K562 (cell line): Measurements from ENCODE around the gene HGS. TPM values are rescaled to one million over a fixed set of nuclear protein-coding genes. Genes with fewer than 3 reads are reported as not detected.

Experiments used
- C11orf30 ChIP-seq: fragments of 450-650 bp; IDR thresholded peaks from 2 replicates; pipeline ENCODE4 v1.6.1; 2016; ENCODE audit warnings: low read depth, mild to moderate bottlenecking
- DPF2 ChIP-seq: fragments of 450-650 bp; IDR thresholded peaks from 2 replicates; pipeline ENCODE4 v1.6.1; 2016
- FOXP1 ChIP-seq: sonication (generic); formaldehyde crosslinking; IDR thresholded peaks from 2 replicates; pipeline ENCODE4 v1.8.0; 2022; ENCODE audit warnings: mild to moderate bottlenecking, missing genetic modification reagents
- HCFC1 ChIP-seq: IDR thresholded peaks from 2 replicates; pipeline ENCODE4 v1.6.1; 2012; ENCODE audit warnings: low read depth, low read length, improper control_type of control experiment
- KDM2B ChIP-seq: fragments of 250-450 bp; sonication (Bioruptor Pico); IDR thresholded peaks from 2 replicates; pipeline ENCODE4 v1.8.0; 2021; ENCODE audit warnings: mild to moderate bottlenecking, moderate library complexity
- MTF1 ChIP-seq: fragments of 250-450 bp; sonication (Bioruptor Pico); IDR thresholded peaks from 2 replicates; pipeline ENCODE4 v1.9.0; 2021; ENCODE audit warnings: moderate library complexity, mild to moderate bottlenecking, inconsistent platforms, borderline replicate concordance
- POU5F1 ChIP-seq: fragments of 150-350 bp; IDR thresholded peaks from 2 replicates; pipeline ENCODE4 v1.6.1; 2014; ENCODE audit warnings: borderline replicate concordance, low read length, low read depth, mild to moderate bottlenecking; ENCODE audit not compliant: partially characterized antibody
- RBM17 ChIP-seq: fragments of 200-400 bp; formaldehyde crosslinking; IDR thresholded peaks from 2 replicates; pipeline ENCODE4 v1.6.1; 2017; ENCODE audit warnings: low read depth, mild to moderate bottlenecking, low read length, borderline replicate concordance
- ZC3H8 ChIP-seq: fragments of 450-650 bp; IDR thresholded peaks from 2 replicates; pipeline ENCODE4 v1.6.1; 2017
- ZNF668 ChIP-seq: fragments of 250-450 bp; sonication (Bioruptor Pico); IDR thresholded peaks from 2 replicates; pipeline ENCODE4 v1.8.0; 2022; ENCODE audit warnings: mild to moderate bottlenecking, inconsistent platforms
- polyA plus RNA-seq, 8 experiments: library from polyadenylated mRNA; depleted of rRNA in 4 of 8; stranded (reverse) in 5 of 8; unstranded in 3 of 8; fragments of >200 nt; fragmentation: Nextera tagmentation in 2 of 8; fragmentation: Illumina TruSeq in 1 of 8; extraction: Ambion mirVana in 2 of 8; extraction: Trizol in 1 of 8; gene quantifications; 2 replicates each; pipeline versions ENCODE4 v1.2.1 to v1.2.3, GENCODE V29; 2011 to 2014; ENCODE audit warnings: inconsistent platforms in 1 of 8, missing spikeins in 1 of 8
- total RNA-seq, 7 experiments: library from RNA; depleted of rRNA in 6 of 7; stranded (reverse); fragments of >200 nt in 6 of 7; fragmentation: Illumina TruSeq in 2 of 7; extraction: Trizol in 2 of 7; gene quantifications; 2 replicates each; pipeline versions ENCODE4 v1.2.1 to v1.2.3, GENCODE V29; 2011 to 2021; ENCODE audit warnings: low replicate concordance in 1 of 7
- TF ChIP-seq, protein P1 (sequence below): IDR thresholded peaks from 2 replicates; pipeline ENCODE4 v1.6.1; 2012; ENCODE audit warnings: low read depth, low read length, improper control_type of control experiment, borderline replicate concordance
- TF ChIP-seq, protein P2 (sequence below): sonication (generic); formaldehyde crosslinking; IDR thresholded peaks from 2 replicates; pipeline ENCODE4 v1.9.0; 2022; ENCODE audit warnings: mild to moderate bottlenecking, missing genetic modification reagents
- TF ChIP-seq, protein P3 (sequence below): fragments of 450-650 bp; IDR thresholded peaks from one replicate; pipeline ENCODE4 v1.6.1; 2018; ENCODE audit warnings: mild to moderate bottlenecking, moderate library complexity; ENCODE audit not compliant: partially characterized antibody
- TF ChIP-seq, protein P4 (sequence below): fragments of 250-450 bp; sonication (Bioruptor Pico); IDR thresholded peaks from 2 replicates; pipeline ENCODE4 v1.9.0; 2021; ENCODE audit warnings: mild to moderate bottlenecking, inconsistent platforms
- TF ChIP-seq, protein P5 (sequence below): IDR thresholded peaks from 2 replicates; pipeline ENCODE4 v1.6.1; 2016; ENCODE audit warnings: missing genetic modification characterization, missing compliant biosample characterization

HGS gene
- total and polyA plus RNA-seq, 9 of the 15 experiments (the other 6 are each of a cell fraction or from before 2014, with no cell fraction given): 3.9 to 176 (median 77.1) TPM

DNA sequence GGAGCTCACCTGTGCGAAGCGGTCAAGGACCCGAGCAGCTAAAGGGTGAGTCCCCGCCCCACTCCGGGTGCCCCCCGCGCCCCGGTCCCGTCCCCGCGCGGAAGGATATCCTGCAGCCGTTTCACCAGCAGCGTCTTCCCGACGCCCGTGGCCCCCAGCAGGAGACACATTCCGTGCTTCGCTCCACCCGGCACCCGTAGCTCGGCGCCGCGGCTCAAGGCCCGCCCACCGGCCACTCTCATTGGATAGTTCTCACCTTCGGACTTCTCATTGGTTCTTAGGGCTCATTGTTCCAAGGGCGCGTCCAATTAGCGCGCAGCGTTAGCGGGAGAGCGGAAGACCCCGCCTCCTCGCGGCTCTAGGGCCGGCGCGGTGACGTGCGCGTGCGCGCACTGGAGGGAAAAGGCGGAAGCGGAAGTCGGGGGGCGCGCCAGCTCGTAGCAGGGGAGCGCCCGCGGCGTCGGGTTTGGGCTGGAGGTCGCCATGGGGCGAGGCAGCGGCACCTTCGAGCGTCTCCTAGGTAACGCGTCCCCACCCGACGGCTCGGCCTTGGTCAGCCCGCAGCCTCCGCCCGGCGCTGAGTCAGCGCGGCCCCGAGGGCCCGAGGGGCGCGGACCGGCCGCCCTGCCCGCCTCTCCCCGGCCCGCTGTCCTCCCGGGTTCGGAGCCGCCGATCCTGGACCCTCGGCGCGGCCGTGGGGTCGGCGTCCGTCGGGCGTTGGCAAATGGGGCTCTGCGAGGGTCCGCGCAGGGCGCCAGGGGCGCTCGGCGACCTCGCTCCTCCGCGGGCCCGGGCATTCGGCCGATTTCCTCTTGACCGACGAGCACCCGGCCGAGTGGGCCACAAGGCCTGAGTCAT is at the start of gene HGS, which contains the start of gene ARL16 (continued):
- TF ChIP-seq, protein P1, sequence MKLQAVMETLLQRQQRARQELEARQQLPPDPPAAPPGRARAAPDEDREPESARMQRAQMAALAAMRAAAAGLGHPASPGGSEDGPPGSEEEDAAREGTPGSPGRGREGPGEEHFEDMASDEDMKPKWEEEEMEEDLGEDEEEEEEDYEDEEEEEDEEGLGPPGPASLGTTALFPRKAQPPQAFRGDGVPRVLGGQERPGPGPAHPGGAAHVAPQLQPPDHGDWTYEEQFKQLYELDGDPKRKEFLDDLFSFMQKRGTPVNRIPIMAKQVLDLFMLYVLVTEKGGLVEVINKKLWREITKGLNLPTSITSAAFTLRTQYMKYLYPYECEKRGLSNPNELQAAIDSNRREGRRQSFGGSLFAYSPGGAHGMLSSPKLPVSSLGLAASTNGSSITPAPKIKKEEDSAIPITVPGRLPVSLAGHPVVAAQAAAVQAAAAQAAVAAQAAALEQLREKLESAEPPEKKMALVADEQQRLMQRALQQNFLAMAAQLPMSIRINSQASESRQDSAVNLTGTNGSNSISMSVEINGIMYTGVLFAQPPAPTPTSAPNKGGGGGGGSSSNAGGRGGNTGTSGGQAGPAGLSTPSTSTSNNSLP: no peak
- no peak for TF ChIP-seq ZNF668 (CRISPR knock-in tag)
- TF ChIP-seq FOXP1 (CRISPR knock-in tag): no peak
- peak; percentile 88 for TF ChIP-seq C11orf30
- TF ChIP-seq KDM2B: no peak
- TF ChIP-seq, protein P2, sequence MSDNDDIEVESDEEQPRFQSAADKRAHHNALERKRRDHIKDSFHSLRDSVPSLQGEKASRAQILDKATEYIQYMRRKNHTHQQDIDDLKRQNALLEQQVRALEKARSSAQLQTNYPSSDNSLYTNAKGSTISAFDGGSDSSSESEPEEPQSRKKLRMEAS (CRISPR knock-in tag): peak; percentile 67; the same call in 1 of the 2 replicates
- no peak for TF ChIP-seq RBM17
- peak; percentile 22; the same call in 1 of the 2 replicates for TF ChIP-seq DPF2
- TF ChIP-seq, protein P3, sequence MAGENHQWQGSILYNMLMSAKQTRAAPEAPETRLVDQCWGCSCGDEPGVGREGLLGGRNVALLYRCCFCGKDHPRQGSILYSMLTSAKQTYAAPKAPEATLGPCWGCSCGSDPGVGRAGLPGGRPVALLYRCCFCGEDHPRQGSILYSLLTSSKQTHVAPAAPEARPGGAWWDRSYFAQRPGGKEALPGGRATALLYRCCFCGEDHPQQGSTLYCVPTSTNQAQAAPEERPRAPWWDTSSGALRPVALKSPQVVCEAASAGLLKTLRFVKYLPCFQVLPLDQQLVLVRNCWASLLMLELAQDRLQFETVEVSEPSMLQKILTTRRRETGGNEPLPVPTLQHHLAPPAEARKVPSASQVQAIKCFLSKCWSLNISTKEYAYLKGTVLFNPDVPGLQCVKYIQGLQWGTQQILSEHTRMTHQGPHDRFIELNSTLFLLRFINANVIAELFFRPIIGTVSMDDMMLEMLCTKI: no peak
- TF ChIP-seq POU5F1: peak; percentile 65
- TF ChIP-seq, protein P4, sequence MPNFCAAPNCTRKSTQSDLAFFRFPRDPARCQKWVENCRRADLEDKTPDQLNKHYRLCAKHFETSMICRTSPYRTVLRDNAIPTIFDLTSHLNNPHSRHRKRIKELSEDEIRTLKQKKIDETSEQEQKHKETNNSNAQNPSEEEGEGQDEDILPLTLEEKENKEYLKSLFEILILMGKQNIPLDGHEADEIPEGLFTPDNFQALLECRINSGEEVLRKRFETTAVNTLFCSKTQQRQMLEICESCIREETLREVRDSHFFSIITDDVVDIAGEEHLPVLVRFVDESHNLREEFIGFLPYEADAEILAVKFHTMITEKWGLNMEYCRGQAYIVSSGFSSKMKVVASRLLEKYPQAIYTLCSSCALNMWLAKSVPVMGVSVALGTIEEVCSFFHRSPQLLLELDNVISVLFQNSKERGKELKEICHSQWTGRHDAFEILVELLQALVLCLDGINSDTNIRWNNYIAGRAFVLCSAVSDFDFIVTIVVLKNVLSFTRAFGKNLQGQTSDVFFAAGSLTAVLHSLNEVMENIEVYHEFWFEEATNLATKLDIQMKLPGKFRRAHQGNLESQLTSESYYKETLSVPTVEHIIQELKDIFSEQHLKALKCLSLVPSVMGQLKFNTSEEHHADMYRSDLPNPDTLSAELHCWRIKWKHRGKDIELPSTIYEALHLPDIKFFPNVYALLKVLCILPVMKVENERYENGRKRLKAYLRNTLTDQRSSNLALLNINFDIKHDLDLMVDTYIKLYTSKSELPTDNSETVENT (CRISPR knock-in tag): peak; percentile 86
- TF ChIP-seq HCFC1: peak; percentile 63; the same call in 1 of the 2 replicates
- TF ChIP-seq, protein P5, sequence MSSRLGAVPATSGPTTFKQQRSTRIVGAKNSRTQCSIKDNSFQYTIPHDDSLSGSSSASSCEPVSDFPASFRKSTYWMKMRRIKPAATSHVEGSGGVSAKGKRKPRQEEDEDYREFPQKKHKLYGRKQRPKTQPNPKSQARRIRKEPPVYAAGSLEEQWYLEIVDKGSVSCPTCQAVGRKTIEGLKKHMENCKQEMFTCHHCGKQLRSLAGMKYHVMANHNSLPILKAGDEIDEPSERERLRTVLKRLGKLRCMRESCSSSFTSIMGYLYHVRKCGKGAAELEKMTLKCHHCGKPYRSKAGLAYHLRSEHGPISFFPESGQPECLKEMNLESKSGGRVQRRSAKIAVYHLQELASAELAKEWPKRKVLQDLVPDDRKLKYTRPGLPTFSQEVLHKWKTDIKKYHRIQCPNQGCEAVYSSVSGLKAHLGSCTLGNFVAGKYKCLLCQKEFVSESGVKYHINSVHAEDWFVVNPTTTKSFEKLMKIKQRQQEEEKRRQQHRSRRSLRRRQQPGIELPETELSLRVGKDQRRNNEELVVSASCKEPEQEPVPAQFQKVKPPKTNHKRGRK (tag): no peak
- no peak for TF ChIP-seq ZC3H8
- TF ChIP-seq MTF1 (CRISPR knock-in tag): no peak
